Fibroblast of peridontal ligament (primary cell): Measurements from ENCODE around the gene C3orf22.
A peak's percentile ranks its signal among the peaks of the same experiment; 100 is the strongest.

Source experiments
- DNase-seq: peaks from one replicate; pipeline ENCODE4 v3.0.0-alpha.2; 2010; ENCODE audit errors: extremely low read depth

Gene C3orf22

DNA sequence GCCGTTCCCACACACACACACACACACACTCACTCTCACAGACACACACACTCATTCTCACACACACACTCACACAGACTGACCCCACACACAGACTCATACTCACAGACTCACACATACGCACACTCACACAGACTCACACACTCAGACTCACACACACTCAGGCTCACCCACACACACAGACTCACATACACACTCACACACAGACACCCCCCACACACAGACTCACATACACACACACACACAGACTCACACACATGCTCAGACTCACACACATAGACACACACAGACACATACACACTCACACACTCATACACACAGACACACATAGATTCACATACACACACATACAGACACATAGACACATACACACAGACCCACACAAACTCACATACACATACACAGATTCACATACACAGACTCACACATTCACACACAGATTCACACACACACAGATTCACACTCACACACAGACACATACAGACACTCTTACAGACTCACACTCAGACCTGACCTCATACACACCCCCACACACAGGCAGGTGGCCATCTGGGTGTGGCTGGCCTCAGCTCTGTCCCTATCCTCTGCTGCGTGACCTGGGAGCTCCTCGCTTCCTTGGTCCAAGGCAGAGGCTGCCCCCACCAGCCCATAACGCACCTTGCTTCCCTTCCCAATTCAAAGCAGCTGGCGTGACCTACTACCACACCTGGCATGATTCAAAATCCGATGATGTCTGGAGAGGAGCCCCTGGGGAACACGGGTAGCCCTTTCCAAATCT lies 1.9 kb downstream of the C3orf22 start:
- no peak for DNase-seq

DNA sequence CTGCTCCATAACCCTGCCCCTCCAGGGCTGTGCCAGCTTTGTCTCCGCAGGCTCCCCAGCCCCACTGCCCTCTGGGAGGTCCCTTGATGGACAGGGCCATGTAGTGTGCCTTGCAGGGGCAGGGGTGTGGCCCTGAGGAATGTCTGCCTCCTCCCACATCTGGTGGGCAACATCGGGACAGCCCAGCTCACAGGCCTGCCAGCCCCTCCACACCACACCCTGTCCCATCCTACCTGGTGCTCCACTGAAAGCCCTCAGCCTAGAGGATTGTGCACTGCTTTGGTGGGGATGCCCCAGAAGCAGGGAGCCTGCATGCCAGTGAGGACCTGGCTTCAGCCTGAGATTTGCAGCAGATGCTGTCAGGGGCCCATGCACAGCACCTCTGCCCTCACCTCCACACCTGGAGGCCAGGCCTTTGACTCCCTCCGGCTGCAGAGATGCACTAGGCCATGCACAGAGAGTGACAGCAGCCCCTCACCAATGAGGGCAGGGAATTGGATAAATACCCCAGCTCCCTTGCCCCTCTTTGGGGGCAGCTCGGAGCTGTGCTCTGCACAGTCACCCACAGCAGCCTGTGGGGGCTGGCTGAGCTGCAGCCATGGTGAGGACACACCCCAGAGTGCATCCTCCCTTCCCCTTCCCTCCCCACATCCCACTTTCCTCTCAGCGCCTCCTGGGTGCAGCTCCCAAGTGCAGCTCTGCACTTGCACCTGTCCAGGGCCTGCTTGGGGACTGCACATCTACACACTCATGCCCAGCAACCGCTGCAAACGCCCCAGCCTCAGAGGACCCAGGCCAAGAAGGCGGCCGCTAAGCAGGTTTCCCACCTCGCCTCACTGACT lies 2.7 kb downstream of the C3orf22 start:
- no peak for DNase-seq

DNA sequence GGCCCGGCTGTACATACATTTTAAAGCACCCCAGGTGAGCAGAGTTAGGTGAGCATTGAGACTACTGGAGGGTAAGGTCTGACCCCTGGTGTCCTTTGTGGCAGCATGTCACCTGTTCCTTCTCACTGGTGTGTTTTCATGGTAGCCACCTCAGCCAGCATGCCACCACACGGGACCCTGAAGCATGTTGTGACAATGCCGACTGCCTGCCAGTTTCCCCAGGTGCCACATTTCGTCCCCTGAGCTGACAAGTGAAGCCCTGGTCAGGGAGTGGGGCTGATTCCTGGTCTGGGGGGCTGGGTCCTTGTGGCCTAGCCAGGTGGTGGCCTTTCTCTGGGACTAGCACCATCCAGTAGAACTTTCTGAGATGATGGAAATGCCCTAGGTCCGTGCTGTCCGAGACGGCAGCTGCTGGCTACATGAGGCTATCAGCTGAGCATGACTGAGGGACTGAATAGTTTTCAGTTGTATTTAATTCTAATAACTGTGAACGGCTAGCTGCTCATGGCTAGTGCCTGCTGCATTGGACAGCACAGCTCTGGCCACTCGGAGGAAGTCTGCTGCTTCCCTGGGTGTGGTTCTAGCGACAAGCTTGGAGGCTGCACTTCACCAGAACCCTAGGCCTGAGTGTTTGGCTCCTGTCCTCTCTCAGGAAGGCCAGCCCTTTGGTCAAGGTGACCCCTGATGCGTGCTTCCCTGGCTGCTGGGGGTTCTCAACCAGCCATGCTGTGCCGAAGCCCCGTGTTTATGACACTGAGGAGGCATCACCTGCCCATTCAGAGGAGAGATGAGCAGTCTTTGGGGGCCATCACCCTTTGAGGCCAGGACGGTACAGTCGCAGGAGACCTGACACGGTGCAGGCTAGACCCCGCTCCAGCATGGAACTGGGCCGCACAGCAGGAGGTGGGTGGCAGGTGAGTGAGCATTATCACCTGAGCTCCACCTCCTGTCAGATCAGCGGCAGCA lies 3.9 kb downstream of the C3orf22 start:
- DNase-seq: no peak

DNA sequence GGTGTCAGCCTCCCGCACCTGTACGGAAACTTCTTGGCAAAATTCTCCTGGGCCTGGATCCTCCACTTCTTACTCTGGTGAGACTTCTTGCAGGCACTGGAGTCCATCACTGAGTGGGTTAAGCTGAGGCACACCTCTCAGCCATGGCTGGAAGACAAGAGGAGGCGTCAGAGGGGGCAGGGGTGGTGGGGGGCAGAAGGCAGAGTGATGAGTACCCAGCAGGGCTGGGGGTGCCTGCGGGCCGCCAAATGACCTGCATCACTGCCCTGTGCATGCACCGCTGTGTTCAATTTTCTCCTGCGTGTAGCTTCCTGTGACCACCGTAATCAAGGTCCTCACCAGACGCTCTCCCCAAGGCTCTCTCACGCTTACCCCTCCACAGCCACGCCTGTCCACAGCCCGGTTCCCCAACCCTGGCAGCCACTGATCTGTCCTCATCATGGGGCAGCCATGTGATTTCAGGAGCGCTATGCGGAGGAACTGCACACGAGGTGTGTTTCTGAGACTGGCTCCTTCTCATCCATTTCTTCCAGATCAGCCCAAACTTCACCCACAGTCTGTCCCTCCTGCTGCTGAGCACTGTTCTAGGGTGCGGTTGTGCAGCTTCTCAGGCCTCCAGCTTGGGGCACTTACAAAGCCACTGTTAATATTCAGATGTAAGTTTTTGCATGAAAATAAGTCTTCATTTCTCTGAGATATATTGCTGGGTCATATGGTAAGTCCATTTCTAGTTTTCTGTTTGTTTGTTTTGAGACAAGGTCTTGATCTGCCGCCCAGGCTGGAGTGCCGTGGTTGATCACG lies 5.2 kb downstream of the C3orf22 start:
- no peak for DNase-seq

DNA sequence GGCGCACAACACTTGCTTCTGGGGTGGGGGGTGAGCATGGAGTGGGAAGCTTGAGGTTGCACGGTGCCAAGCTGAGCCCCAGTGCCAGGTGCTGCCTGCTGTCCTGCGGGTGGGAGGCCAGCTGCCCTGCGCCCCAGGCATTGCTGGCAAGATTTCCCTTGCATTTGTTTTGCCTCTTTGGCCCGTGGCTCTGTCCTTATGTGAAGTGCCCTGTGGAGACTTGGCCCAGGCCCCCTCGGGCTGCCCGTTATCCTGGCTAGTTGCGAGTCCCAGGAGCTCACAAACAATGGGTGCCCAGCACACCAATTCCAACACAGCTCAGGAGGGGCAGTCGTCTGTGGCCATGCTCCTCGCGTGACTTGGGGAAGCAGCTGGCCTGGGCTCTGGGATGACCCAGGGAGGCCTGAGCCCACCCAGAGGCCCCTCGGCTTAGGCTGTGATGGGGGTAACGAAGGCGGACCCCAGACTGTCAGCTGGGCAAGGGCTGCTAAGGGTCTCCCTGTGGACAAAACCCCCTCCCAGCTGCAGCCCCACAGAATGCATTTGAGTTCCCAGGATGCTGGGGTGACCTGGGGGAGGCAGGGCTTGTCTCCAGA lies 5.9 kb downstream of the C3orf22 start:
- no peak for DNase-seq

DNA sequence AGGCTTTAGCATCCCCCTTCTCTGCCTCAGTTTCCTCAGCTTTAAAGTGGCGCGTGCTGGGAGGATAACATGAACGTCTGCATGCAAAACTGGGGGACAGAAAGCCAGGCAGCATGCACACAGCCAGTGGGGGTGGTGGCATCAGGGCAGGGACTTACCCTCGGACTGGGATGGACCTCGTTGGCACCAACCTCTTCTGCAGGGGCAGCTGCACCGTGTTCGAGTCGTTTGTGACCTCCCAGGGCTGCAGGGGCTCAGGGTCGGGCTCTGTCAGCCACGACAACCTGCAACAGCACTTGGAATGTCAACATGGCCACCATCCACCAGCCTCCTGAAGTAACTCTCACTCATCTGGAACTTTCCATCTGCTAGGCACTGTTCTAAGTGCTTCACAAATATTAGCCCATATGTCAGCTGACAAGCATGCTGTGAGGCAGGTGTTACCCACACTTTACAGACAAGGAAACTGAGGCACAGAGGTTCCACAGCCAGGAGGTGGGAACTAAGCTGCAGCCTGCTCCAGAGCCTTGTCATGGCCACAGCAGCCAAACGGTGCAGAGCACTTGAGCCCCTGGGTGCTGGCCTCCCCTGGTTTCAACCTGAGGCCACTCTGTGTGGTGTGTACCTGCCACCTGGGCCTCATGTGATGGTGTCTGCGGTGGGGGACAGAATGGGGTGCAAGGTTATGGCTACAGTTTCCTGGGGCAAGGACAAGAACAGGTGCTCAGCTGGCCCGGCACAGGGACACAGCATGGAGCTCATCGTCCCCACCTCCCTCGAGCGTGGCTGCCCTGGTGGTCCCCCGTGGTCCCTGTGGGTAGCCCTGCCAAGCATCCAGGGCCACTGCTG lies 6.7 kb downstream of the C3orf22 start:
- no peak for DNase-seq

DNA sequence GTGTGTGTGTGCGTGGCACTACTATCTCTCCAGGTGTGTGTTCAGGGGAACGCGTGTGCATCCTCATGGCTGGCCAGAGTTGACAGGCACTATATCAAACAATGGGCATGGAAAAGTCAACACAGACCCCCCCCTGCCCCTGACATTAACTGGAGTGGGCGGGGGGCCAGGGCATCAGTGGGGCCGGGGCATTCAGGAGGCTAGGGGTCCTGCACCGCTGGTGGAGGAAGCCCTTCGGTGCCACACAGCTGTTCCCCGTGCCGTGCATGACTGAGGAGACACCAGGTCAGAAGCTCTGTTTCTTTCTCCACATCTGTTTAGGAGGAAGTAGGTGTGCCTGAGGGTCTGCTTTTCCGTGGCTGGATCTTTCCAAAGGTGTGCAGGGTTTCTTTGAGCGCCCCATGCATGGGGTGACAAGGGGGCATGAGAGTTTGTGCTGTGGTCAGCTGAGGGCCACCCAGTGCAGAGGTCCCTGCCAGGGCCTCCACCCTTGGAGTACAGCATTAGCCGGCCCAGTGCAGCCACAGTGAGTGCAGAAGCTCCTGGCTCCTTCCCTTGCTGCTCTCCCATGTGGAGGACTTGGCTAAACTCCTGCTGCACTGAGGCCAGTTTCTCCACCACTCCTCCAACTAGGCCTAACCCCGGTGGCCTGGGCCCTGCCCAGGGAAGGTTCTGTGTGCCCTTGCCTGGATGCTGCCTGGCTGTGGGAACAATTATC lies 7.5 kb downstream of the C3orf22 start:
- DNase-seq: peak; percentile 17

DNA sequence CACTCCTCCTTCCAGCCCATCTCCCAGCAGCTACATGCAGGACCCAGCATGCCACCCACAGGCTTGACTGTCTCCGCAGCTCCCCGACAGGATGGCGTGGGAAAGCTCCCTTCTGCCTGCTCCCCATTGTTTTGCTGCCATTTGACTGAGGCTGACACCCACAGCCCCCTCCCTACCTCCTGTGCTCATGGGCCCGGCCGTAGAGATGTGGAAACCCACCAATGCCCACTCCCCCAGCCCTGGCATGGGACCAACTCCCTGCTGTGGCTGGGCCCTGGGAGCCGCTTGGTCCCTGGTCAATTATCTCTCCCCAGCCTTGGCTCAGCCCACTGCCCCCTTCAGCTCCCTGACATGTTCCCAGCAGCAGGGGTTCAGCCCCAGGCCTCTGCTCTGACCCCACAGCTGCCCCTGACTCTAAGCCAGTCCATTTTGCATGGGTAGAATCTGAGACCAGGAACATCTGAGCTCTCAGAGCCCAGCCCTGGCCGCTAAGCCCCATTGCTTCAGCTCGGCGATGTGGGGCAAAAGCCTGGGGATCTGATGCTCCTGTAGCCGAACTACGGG lies 8.2 kb downstream of the C3orf22 start:
- no peak for DNase-seq

DNA sequence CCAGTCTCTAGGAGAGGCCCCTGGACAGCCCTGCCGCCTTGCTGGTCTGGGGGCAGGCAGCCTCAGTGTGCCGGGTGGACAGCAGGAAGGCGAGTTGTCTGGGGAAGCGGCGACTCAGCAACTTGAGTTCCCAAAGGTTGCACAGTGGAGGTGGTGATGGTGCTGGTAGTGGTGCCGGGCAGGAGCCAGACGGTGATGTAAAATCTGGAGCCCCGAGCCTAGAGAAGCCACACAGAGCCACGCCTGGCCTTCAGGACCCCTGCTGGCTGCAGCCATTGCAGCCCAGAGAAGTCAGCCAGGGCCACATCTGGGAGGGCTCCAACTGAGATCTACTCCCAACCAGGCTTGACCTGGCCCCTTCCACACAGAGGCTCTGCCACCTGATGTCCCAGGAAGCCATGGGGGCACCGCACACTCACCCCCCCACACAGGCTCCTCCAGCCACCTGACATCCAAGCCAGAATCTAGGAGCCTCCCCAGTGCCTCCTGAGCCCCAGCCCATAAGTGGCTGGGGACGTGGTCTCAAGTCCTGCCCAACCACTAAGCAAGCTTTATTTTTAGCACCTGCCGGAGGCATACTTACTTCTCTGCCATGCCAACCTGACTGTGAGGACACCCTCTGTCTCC lies 8.8 kb downstream of the C3orf22 start:
- DNase-seq: no peak

DNA sequence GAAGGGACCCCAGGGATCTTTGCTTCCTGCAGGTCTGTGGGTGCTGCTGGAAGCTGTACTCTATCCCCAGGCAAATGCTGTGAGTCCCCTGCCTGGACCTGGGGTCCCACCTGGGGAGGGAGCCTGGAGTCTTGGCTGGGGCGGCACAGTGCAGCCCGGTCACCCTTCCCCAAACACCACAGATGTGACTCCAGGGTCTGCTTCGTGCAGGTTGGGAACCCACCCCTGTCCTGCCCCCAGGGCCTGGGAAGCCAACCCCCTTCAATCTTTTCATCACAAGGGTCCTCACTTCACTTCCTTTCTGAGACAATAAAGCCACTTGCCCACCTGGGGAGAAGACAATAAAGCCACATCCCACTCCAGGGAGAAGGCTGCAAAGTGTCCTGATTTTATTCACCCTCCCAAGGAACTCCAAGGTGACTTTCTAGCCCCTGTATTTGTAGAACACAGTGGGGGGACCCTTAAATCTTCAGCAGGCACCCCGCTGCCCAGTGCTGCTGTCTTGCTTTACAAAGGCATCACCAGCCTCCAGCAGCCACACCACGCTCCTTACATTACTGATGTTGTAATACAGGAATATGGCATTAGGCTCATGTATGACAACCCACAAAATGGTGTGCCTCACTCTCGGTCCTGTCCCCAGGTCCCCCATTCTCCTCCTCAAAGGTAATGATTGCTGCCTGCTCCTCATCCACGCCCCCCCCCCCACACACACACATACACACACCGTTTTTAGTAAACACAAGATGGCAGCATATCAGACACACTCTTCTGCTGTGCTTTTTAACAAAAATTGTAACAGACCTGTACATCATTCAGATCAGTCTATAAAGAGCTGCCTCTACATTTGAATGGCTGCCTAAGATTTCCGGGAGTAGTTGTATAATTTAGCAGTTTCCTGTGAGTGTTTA lies 9.9 kb downstream of the C3orf22 start:
- no peak for DNase-seq

DNA sequence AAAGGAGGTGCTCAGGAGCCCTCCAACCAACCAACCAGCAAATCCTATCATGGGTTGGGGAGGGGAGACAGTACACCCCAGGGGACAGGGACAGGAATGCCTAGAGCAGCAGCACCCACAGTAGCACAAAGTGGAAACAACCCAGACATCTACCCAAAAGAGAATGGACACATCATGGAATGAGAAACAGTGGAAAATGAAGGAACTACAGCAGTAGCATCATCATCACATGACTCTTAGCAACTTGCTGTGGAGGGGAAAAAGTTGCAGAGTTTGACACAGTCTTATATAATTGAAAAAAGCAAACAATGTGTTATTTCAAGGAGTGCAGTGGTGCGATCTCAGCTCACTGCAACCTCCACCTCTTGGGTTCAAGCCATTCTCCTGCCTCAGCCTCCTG lies 11.0 kb downstream of the C3orf22 start:
- no peak for DNase-seq

DNA sequence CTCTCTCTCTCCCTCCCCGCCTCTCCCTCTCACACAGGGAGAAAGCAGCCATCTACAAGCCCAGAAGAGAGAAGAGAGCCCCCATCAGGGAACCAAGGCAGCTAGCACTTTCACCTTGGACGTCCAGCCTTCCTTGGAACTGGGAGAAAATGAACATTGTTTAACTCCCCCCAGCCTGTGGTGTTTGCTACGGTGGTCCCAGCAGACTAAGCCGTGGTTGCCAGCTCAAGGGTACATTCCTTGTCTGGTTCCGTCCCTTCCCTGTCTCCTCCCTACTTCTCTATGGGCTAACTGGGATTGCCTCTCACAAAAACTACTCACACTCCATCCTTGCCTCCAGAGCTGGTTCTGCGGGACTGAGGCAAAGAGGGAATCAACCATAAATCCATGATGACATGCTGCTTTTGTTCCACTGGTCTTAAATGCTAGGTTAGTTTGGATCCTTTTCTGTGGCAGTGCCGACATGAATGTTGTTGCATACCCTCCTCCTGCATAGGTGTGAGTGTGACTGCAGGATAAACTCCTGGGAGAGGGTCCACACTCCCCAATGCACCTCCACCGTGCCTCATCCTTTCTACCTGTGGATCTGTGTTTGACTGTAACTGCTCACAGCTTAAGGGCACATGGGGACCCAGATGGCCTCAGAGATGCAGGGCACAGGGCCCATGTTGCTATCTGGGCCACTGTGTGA lies 12.0 kb downstream of the C3orf22 start:
- no peak for DNase-seq

DNA sequence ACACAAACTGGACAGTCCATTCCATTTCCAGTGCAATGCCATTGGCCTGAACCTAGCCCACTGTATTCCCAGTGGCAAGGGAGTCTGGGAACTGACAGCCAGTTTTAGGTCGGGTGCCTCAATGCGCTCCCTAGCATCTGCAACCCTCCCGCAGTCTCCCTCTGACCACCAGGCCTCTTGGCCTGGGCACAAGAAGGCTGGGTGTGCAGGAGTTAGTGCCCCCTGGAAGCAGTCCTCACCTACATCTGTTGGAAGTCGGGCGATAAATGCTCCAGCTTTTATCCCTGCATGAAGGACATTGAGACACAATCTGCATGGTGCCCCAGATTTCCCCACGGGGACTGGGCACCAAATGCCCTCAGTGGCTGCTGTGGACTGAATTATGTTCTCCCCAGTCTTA lies 12.7 kb downstream of the C3orf22 start:
- DNase-seq: no peak

DNA sequence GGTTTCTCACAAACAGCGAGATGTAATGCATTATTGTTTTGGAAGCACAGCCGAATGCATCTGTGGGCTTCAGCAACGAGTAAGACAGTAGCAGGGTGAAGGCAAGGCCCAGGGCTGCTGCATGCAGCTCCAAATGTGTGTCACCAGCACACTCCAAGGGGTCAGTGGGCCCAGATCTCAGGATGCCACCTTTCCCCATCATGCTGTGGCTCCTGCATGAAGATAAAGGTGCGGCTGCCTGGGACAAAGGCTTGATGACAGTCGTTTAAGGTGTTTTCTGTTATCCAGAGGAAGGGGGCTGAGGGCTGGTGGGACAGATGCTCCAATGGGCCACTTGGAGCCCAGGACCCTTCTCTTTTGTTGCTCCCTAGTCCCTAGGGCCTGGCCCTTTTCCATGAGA lies 13.2 kb downstream of the C3orf22 start:
- DNase-seq: no peak

DNA sequence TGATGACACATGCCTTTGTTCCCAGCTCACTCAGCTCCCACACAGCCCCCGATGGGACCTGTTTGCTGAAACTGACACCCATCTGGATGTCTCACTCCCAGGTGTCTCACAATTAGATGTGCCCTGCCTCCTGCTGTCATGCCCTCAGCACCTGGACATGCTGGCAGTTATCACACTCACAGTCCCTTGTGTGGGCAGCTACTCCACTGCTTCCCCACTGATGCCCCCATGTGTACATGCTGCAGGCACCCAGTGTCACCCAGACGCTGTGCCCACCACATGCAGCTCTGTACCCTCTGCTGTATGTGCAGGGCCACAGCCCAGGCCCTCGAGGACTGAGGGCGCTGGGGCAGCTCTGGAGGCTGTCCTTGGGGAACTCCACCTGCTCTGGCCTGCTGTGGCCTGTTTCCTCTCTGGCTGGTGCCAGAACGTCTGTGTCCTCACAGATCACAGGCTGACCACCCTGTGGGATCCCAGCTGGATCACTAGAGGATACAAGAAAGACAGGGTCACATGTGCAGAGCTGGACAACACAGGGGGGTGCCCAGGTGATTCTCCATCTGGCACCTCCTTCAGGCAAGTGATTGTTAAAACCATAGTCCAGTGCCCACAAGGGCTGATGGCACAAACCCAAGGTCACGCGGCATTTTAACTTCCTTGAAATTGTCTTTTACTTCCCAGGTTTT lies 14.0 kb downstream of the C3orf22 start:
- DNase-seq: no peak

DNA sequence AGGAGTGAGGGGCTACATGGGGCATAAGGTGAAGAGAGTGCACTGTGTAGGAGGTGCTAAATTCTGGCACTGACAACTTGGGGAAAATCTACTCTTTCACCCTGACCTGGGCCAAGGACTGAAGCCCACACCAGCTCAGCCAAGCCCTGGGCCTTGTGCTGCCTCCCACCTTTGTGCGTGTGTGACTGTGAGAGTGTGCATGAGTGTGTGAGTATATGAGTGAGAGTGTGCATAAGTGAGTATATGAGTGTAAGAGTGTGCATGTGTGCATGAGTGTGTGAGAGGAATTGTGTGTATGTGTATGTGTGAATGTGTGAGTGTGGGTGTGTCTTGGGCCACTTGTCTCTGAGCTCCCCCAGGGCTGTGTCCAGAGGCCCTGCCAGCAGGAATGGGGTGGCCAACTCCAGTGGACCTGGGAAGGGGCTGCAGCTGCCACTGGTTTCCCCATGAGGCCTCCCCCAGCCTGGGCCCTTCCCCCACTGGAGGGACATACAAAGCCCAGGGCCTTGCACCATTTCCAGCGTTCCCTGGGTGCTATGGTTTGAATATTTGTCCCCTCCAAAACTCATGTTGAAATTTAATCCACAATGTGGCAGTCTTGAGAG lies 15.2 kb downstream of the C3orf22 start:
- no peak for DNase-seq
